ENCODE results near the gene RTP3. TPM values are rescaled to one million over a fixed set of nuclear protein-coding genes. Genes with fewer than 3 reads are reported as not detected.
A peak's percentile ranks its signal among the peaks of the same experiment; 100 is the strongest.
"Not testable (repeated sequence)": the region's sequence is repeated elsewhere in the genome, so short reads cannot be mapped to it uniquely, and the experiment has no call there.

The RTP3 gene
- total RNA-seq, 1 experiment from 2014 or later, result not detected

- DNase-seq (ENCODE audit: low read depth), result peak; percentile 96
Measured at GRCh38 chr3:46517016-46517783, 19.4 kb downstream of the RTP3 start.

DNA sequence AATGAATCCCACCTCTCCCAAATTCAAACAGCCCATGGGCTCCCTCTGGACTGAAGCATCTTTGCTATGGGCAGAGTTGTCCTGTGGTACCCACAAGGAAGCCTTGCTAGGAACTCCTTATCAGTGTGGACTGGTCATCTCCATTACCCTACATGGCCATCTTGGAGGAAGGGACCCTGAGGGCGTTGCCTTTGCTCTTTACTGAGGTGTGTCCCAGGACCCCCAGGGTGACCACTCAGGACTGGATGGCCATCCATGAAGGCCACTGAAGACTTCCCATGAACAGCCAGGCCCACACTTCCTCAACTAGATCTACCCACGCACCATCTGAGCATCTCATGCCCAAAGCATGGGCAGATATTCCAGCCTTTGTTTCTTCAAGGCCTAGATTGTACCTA lies 20.0 kb downstream of the RTP3 start:
- no peak for DNase-seq (ENCODE audit: low read depth)

DNA sequence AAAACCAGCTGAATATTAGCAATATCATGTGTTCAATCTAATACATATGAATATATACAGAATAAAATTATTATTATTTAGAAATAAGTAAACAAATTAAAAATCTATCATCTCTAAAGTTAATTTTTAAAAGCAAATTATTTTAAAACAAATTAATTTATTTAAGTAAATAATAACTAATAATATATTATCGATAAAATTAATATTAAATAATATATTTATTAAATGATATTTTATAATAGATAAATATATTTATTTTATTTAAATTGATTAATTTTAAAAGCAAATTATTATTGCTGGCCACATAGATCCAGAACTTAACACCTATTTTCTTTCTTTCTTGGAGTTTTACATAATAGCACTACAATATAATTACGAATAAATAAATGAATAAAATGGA lies 22.2 kb downstream of the RTP3 start:
- no peak for DNase-seq (ENCODE audit: low read depth)

DNA sequence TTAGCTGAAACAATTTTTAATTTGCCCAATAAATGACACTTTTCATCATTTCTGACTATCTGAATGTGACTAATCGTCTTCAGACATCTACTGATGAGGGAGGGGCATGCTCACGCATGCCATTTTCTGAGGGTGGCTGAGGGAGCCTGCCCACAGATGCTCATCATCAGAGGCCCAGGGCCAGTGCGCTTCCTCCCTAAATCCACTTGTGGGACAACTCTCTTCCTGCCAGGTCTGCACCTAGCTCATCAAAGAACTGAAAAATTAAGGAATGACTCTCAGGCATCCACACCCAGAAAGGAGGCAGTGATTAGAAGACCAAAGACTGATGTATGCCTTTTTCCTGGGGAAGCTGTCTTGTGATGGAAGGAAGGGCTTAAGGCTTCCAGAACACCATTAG lies 22.8 kb downstream of the RTP3 start:
- peak; percentile 80 for DNase-seq (ENCODE audit: low read depth)

- DNase-seq (ENCODE audit: low read depth), result no peak
Measured at GRCh38 chr3:46521096-46521495, 23.3 kb downstream of the RTP3 start.

- not testable (repeated sequence) for DNase-seq (ENCODE audit: low read depth)
Measured at GRCh38 chr3:46522201-46522600, 24.4 kb downstream of the RTP3 start.

GRCh38 chr3:46523556-46523955 lies 25.8 kb downstream of the RTP3 start:
- DNase-seq (ENCODE audit: low read depth), result no peak

DNA sequence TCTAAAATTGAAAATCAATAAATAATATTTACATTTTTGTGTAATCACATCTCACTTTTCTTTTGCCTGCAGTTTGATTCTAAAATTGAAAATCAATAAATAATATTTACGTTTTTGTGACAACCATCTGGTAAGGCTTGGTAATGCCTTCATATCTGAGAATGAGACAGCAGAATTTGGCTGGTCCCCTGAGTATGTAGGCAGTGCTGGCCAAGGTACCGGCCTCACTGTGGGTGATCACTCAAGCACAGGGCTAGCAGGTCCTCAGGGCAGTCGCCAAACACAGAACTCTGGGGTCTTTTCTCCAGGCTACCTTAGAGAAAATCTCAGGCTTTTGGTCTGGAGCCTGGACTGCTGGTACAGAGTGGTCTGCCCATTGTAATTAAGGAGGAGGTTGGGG lies 26.2 kb downstream of the RTP3 start:
- no peak for DNase-seq (ENCODE audit: low read depth)

GRCh38 chr3:46524832-46525231 lies 27.1 kb downstream of the RTP3 start:
- DNase-seq (ENCODE audit: low read depth), result no peak

GRCh38 chr3:46527239-46527638 lies 29.5 kb downstream of the RTP3 start:
- DNase-seq (ENCODE audit: low read depth), result no peak

- no peak for DNase-seq (ENCODE audit: low read depth)
Measured at GRCh38 chr3:46533091-46533490, 35.3 kb downstream of the RTP3 start.

GRCh38 chr3:46535746-46536145 lies 38.0 kb downstream of the RTP3 start:
- DNase-seq (ENCODE audit: low read depth), result no peak

- DNase-seq (ENCODE audit: low read depth), result no peak
Measured at GRCh38 chr3:46536758-46537157, 39.0 kb downstream of the RTP3 start.

GRCh38 chr3:46537316-46537715 lies 39.5 kb downstream of the RTP3 start:
- DNase-seq (ENCODE audit: low read depth), result no peak

DNA sequence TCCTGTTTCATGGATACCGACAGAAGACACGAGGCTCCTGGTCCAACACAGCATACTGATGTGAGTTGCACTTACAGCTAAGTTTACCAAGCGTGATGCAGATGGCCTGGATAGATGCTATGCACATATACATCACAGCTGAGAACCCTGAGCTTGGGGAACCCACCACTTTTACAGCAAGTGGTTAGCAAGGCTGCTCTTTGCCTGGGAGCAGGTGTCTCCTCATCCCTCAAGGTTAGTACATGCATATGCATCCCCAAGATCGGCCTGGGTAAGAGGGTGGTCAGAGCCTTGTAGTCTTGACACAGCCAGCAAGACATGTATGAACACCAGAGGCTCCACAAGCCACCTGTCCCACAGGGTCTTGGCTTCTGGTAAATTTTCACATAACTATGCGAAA lies 40.0 kb downstream of the RTP3 start:
- DNase-seq (ENCODE audit: low read depth), result no peak

DNA sequence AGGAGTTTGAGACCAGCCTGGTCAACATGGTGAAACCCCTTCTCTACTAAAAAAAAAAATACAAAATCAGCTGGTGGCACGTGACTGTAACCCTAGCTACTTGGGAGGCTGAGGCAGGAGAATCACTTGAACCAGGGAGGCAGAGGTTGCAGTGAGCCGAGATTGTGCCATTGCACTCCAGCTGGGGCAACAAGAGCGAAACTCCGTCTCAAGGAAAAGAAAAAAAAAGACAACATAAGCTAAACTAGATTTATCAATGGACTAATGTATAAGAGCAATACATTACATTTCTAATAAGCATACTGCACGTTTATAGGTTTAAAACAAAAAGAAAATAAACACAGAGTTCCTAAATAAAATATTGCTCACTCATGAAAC lies 40.6 kb downstream of the RTP3 start:
- DNase-seq (ENCODE audit: low read depth), result not testable (repeated sequence)

DNA sequence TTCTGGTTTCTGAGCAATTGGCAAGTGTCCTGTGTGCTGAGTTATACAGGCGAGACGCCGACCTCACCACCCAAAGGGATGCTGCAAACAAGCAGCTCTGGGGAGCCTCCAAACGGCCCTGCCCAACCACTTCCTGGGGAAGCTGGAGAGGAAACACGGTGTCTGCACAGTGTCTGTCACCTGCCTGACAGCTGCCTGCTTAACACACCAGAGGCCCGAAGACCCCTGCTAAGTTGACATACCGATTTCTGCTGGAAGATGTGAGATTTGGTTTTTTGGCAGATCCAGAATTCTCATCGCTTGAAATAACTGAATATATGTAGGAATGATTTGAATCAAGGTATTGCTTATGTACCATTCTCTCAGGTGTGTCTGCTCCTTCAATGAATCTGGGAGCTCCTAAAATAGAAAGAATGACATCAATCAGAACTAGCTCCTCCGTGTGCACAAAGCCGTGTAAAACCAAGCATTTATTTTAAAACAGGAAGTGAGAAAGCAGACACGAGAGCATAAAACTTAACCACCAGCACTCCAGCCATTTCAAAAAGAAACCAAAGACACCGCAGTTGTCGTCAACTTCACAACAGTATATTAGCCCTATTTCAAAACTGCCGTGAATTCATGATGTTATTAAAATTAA lies 41.1 kb downstream of the RTP3 start:
- peak; percentile 60 for DNase-seq (ENCODE audit: low read depth)

- no peak for DNase-seq (ENCODE audit: low read depth)
Measured at GRCh38 chr3:46539443-46540005, 41.7 kb downstream of the RTP3 start.

DNA sequence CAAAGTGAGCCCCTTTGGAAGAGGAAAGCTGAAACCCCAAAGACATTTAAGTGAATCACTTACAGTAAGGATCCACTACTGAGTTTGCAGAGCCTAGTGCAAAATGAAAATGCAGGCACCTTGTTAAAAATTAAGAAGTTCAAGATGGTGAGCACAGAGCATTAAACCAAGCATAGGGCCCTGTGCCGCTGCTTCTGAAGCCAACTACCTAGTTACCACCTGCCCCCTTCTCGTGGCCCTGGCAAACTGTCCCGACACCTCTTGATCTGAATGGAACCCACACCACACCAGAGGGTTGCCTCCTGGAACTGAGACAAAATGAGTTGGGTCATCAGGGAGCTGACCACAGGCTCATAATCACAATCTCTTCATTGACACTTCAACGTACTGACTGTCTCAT lies 42.8 kb downstream of the RTP3 start:
- no peak for DNase-seq (ENCODE audit: low read depth)

DNA sequence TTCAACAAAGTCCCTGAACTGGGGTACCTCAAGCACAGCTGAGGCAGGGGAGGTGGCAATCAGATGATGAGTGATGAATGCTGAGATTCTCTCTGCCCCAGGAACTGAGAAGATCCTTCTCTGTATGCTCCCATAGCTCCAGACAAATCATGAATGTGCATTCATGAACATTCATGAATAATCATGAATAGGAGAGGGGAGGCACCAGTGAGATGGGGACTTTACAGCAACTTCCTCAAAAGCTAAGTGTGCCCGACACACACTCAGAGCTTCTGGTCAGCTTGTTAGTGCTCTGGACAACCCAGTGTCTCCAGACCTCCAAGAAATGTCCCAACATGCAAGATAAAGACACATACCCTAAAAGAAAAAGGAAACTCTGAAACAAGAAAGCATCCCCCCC lies 44.1 kb downstream of the RTP3 start:
- no peak for DNase-seq (ENCODE audit: low read depth)

DNA sequence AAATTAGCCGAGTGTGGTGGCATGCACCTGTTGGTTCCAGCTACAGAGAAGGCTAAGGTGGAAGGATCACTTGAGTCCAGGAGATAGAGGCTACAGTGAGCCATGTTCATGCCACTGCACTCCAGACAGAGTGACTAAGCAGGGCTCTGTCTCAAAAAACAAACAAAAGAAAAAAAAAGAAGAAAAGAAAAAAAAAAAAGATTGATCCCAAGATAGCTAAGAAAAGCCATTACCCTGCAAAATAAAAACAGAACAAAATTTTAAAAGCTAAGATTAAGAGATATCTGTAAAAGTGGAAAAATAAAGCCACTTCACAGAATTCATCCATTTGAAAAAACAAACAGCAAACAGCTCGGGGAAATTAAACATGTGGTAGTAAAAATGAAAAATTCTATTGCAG lies 44.6 kb downstream of the RTP3 start:
- peak; percentile 62 for DNase-seq (ENCODE audit: low read depth)

DNA sequence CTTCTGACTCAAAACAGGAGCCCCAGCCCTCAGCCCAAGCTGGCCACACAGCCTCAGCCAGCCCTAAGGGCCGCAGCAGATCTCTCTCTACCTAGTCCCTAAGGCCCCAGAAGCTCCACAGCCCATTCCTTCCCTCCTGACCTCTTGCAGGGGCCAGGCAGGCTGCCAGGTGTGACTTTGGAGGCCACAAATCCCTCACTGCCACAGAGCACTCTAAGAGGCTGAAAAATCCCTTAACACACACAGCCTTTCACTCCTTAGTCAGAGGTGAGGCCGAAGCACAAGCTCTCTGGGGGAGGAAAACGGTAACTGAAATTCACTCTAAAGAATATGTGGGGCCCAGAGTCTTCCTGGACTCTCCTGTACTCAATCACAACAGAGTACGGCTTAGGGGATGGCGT lies 45.0 kb downstream of the RTP3 start:
- DNase-seq (ENCODE audit: low read depth), result no peak

Measured in HT1080 (cell line).